Fibroblast of skin of right quadriceps (primary cell): ENCODE measurements around the gene SLC26A2.

ENCODE experiments used
- DNase-seq: peaks from one replicate; pipeline ENCODE4 v3.0.0-alpha.2; 2013

The SLC26A2 gene

GRCh38 chr5:149960272-149961185 lies at the start of gene SLC26A2:
Gene SLC26A2 (plus strand): TSS chr5:149960758. CDS start chr5:149977653, 16,895 bp downstream.
- DNase-seq = peak; percentile 98

GRCh38 chr5:149911031-149911430 lies 49.5 kb upstream of the SLC26A2 start:
- no peak for DNase-seq

- no peak for DNase-seq
These were observed 48.2 kb upstream of the SLC26A2 start for GRCh38 chr5:149912226-149912871.

- no peak for DNase-seq
These were observed 46.8 kb upstream of the SLC26A2 start for GRCh38 chr5:149913436-149914419.

- no peak for DNase-seq
These were observed 44.9 kb upstream of the SLC26A2 start for GRCh38 chr5:149915392-149916260.

GRCh38 chr5:149916334-149917072 lies 44.1 kb upstream of the SLC26A2 start:
- DNase-seq = no peak

- DNase-seq = no peak
These were observed 43.4 kb upstream of the SLC26A2 start for GRCh38 chr5:149917073-149917676.

GRCh38 chr5:149921597-149921996 lies 39.0 kb upstream of the SLC26A2 start:
- no peak for DNase-seq

- DNase-seq = no peak
These were observed 37.6 kb upstream of the SLC26A2 start for GRCh38 chr5:149922950-149923349.

GRCh38 chr5:149924486-149924885 lies 36.1 kb upstream of the SLC26A2 start:
- DNase-seq = peak; percentile 14

GRCh38 chr5:149930043-149930748 lies 30.4 kb upstream of the SLC26A2 start:
- DNase-seq = no peak

- DNase-seq = no peak
These were observed 29.6 kb upstream of the SLC26A2 start for GRCh38 chr5:149930749-149931574.

- no peak for DNase-seq
These were observed 28.5 kb upstream of the SLC26A2 start for GRCh38 chr5:149931992-149932436.

GRCh38 chr5:149932445-149933350 lies 27.9 kb upstream of the SLC26A2 start:
- no peak for DNase-seq

- no peak for DNase-seq
These were observed 25.1 kb upstream of the SLC26A2 start for GRCh38 chr5:149935431-149935901.

- DNase-seq = no peak
These were observed 24.4 kb upstream of the SLC26A2 start for GRCh38 chr5:149936044-149936699.

- no peak for DNase-seq
These were observed 23.9 kb upstream of the SLC26A2 start for GRCh38 chr5:149936700-149937091.
